Measurements from ENCODE around the gene ATP1B3. TPM values are rescaled to one million over a fixed set of nuclear protein-coding genes. Genes with fewer than 3 reads are reported as not detected.
"Not testable (repeated sequence)": the region's sequence is repeated elsewhere in the genome, so short reads cannot be mapped to it uniquely, and the experiment has no call there.

ATP1B3 gene
- total and polyA plus RNA-seq, 8 donors, result 107 to 262 (median 127) TPM

DNA sequence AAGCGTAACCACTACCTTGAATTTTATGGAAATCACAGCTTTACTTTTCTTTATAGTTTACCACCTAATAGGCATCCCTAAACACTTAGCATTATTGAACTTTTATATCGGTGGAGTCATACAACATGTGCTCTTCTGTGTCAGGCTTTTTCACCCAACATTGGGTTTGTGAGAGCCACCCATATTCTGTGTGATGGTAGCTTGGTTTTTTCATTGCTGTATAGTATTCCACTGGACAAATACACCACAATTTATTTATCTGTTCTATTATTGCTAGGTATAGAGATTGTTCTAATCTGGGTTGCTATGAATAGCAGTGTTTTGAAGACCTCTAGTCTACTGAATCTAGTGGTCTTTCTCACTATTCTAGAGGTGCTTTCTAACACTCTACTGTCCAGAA is 31.6 kb upstream of the ATP1B3 start:
- ATAC-seq (no peak), DNase-seq (no peak)
- no peak overlapping the region for H3K4me3 ChIP-seq
- no peaks in the 10 kb centered on the region for H3K9me3 ChIP-seq
- no peaks in the 10 kb centered on the region for H3K27me3 ChIP-seq
- H3K4me1 ChIP-seq, result peaks cover 0 to 17% of the 10 kb centered on the region in 2 donors
- no peak overlapping the region for H3K27ac ChIP-seq
- intact Hi-C loops (cut with DNase I), result no loop called here
- TF ChIP-seq, protein P1, sequence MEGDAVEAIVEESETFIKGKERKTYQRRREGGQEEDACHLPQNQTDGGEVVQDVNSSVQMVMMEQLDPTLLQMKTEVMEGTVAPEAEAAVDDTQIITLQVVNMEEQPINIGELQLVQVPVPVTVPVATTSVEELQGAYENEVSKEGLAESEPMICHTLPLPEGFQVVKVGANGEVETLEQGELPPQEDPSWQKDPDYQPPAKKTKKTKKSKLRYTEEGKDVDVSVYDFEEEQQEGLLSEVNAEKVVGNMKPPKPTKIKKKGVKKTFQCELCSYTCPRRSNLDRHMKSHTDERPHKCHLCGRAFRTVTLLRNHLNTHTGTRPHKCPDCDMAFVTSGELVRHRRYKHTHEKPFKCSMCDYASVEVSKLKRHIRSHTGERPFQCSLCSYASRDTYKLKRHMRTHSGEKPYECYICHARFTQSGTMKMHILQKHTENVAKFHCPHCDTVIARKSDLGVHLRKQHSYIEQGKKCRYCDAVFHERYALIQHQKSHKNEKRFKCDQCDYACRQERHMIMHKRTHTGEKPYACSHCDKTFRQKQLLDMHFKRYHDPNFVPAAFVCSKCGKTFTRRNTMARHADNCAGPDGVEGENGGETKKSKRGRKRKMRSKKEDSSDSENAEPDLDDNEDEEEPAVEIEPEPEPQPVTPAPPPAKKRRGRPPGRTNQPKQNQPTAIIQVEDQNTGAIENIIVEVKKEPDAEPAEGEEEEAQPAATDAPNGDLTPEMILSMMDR (IDR thresholded peaks at IDR 0.05), result no peak
- H3K36me3 ChIP-seq, result no peaks in the 10 kb centered on the region

DNA sequence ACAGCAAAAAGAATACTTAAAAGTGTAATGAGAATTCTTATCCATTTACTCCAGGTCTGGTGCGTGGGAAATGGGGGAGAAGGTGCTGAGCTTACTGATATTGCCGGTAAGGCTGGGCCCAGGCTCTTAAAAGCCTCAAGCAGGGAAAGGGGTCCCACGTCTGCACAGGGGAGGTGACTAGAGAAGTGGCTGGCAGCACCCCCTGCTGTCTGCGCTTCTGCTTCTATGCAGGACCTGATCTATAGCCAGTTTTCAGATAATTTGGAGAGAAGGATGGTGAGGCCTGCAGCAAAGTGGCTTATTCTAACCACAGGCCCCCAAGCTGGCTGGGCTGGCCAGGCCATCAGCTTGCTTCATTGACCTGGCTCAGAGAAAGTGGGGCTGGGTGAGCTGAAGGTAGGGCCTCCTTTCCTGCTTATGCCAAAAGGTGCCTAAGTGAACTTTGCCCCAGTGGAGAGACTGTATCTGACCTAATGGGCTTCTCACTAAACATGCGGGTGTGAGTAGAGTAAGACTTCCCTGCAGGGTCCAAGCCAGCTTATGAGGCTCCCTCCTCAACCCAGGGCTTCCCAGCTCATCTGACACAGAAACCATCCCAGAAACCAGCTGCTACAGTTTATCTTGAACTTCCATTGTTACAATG is 30.9 kb upstream of the ATP1B3 start:
- H3K9me3 ChIP-seq, result no peaks in the 10 kb centered on the region
- no peak overlapping the region for H3K4me3 ChIP-seq
- peak overlapping the region in 1 of 2 donors; percentile 45 for H3K27ac ChIP-seq
- H3K4me1 ChIP-seq, result peaks cover 0 to 21% of the 10 kb centered on the region in 2 donors
- no peaks in the 10 kb centered on the region for H3K27me3 ChIP-seq
- ATAC-seq, result no peak
- TF ChIP-seq, protein P1 (IDR thresholded peaks at IDR 0.05), result no peak
- intact Hi-C loops (cut with DNase I), result no loop called here
- H3K36me3 ChIP-seq, result no peaks in the 10 kb centered on the region
- DNase-seq, result no peak

DNA sequence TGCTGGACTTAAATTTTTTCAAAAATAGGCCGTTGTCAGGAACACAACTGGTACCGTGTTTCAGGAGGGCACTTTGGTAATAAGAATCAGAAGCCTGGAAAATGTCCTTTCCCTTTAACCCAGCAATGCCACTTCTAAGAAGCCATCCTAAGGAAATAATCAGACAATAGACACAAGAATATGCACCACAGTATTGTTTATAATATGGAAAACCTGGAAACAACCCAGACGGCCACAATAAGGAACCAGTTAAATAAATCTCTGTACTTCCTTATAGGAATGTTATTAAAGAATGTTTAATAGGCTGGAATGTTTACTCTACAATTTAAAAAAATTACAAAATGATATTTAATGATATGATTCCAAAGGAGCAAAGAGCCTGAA is 30.4 kb upstream of the ATP1B3 start:
- no peaks in the 10 kb centered on the region for H3K9me3 ChIP-seq
- DNase-seq (no peak), ATAC-seq (no peak)
- intact Hi-C loops (cut with DNase I), result no loop called here
- H3K4me3 ChIP-seq, result no peak overlapping the region
- peaks cover 0 to 24% of the 10 kb centered on the region in 2 donors for H3K4me1 ChIP-seq
- TF ChIP-seq, protein P1 (IDR thresholded peaks at IDR 0.05), result no peak
- no peaks in the 10 kb centered on the region for H3K27me3 ChIP-seq
- H3K27ac ChIP-seq, result no peak overlapping the region
- no peaks in the 10 kb centered on the region for H3K36me3 ChIP-seq

DNA sequence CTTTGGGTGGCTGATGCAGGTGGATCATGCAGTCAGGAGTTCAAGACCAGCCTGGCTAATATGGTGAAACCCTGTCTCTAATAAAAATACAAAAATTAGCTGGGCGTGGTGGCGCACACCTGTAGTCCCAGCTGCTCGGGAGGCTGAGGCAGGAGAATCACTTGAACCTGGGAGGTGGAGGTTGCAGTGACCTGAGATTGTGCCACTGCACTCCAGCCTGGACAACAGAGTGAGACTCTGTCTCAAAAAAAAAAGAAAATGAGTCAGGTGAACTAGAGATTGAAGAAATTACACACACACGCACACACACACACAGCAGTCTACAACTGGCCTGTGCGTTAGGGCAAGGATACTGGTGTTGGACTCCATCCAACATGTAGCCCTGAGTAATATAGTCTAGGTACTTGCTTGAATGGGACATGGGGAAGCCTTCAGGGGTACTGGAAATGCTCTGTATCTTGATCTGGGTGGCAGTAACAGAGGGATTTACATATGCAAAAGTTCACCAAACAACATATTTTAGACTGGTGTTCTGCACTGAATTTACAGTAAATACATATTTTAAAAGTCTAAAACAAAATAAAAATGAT is 28.2 kb upstream of the ATP1B3 start:
- H3K27me3 ChIP-seq; DNase-seq; H3K9me3 ChIP-seq; H3K36me3 ChIP-seq; ATAC-seq; H3K27ac ChIP-seq; H3K4me3 ChIP-seq; intact Hi-C loops (cut with DNase I): not testable (repeated sequence)
- peaks cover 0 to 32% of the 10 kb centered on the region in 2 donors for H3K4me1 ChIP-seq

DNA sequence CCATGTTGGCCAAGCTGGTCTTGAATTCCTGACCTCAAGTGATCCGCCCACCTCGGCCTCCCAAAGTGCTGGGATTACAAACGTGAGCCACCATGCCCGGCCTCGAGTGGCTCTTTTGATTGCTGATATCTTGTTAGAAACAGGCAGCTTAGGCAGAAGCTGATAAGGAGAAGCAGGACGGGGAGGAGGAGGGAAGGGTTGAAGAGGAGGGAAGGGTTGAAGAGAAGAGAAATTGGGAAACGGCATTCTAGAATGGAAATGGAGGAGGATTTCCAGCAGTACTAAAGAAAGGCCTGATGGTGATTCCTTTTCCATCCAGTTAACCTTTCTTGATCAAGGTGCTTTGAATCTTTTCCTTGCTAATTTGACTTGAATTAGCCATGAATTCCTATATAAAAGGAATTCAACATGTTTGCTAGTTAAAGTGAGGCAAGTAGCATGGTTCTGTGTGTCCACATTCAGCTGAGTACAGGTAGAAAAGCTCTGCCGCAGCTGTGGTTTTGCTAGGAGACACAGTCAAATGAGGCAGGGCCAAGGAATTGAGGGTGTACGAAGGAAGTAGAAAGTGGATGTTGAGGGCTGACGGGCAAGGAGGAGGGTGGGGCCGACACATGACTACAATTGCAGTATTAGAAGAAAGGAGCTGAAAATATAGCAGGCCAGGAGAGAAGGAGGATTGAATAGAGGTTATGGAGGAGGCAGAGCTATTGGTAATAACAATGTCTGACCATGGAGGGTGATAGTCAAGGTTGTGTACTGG is 27.2 kb upstream of the ATP1B3 start:
- no peaks in the 10 kb centered on the region for H3K36me3 ChIP-seq
- no peak overlapping the region for H3K27ac ChIP-seq
- H3K9me3 ChIP-seq, result no peaks in the 10 kb centered on the region
- no peak overlapping the region for H3K4me3 ChIP-seq
- no peaks in the 10 kb centered on the region for H3K27me3 ChIP-seq
- DNase-seq (peak in 2 of 4 donors; percentile 16 to 63), ATAC-seq (peak; percentile 81)
- peaks cover 0 to 41% of the 10 kb centered on the region in 2 donors for H3K4me1 ChIP-seq
- intact Hi-C loops (cut with DNase I), result no loop called here
- TF ChIP-seq, protein P1 (IDR thresholded peaks at IDR 0.05), result no peak

Data from left lung (tissue), 10 donors.